Measurements from ENCODE around the gene AMPD2. TPM values are rescaled to one million over a fixed set of nuclear protein-coding genes. Genes with fewer than 3 reads are reported as not detected.
A peak's percentile ranks its signal among the peaks of the same experiment; 100 is the strongest.

AMPD2 gene
- total and polyA plus RNA-seq, 2 donors (not counting 3 experiments of a cell fraction or from before 2014, with no cell fraction given), result 69.4 TPM

- Histone ChIP-seq H3K4me2 (ENCODE audit: insufficient read depth, low read length) (no peak overlapping the region), H3K9ac (replicated peaks; ENCODE audit: extremely low read depth, insufficient read depth, low read length) (no peak overlapping the region), H3K9me1 (replicated peaks; ENCODE audit: control insufficient read depth, extremely low read depth, insufficient read depth, low read length) (no peaks in the 10 kb centered on the region), H3K9me3 (replicated peaks; ENCODE audit: control insufficient read depth, insufficient read depth, low read length) (no peaks in the 10 kb centered on the region), H4K20me1 (replicated peaks; ENCODE audit: control insufficient read depth, extremely low read depth, insufficient read depth, low read length) (no peaks in the 10 kb centered on the region), H3K27me3 (ENCODE audit: control insufficient read depth in 2 of 2, insufficient read depth in 2 of 2, low read length in 2 of 2) (no peaks in the 10 kb centered on the region), H3K4me3 (replicated peaks in 1 of 3; ENCODE audit: insufficient read depth in 1 of 3, low read depth in 1 of 3, low read length in 3 of 3) (no peak overlapping the region), H2AFZ (ENCODE audit: low read depth, low read length) (no peak overlapping the region), H3K79me2 (ENCODE audit: control insufficient read depth, insufficient read depth, low read length) (no peaks in the 10 kb centered on the region), H3K36me3 (ENCODE audit: control insufficient read depth in 2 of 2, extremely low read depth in 1 of 2, insufficient read depth in 2 of 2, low read length in 2 of 2) (no peaks in the 10 kb centered on the region), H3K4me1 (ENCODE audit: control insufficient read depth, extremely low read depth, insufficient read depth, low read length) (peaks cover 15% of the 10 kb centered on the region), H3K27ac (ENCODE audit: insufficient read depth, low read depth, low read length) (no peak overlapping the region)
- FAIRE-seq (no peak), DNase-seq (ENCODE audit: low read depth, low spot score) (no peak)
- dilution Hi-C loops (cut with MboI; ENCODE audit: extremely low pct_ligation_motif_present, low sequenced_read_pairs), result no loop called here
- CTCF ChIA-PET, result interaction anchor here (1.3 kb wide), 1 partner anchor 14 kb away, joined by 7 read pairs; no protein-coding TSS in a partner anchor
- no TSS peak for BruUV-seq (replicated peaks)
- TF ChIP-seq POLR2A (IDR thresholded peaks at IDR 0.05; ENCODE audit: low read depth, low read length) (no peak), MYC (IDR thresholded peaks at IDR 0.05; ENCODE audit: low read depth, low read length) (no peak), FOS (IDR thresholded peaks at IDR 0.05; ENCODE audit: borderline replicate concordance, insufficient read depth, low read length) (no peak), JUN (IDR thresholded peaks at IDR 0.05; ENCODE audit: borderline replicate concordance, insufficient read depth, insufficient read length, low read depth) (no peak)
- TF ChIP-seq, protein P1, sequence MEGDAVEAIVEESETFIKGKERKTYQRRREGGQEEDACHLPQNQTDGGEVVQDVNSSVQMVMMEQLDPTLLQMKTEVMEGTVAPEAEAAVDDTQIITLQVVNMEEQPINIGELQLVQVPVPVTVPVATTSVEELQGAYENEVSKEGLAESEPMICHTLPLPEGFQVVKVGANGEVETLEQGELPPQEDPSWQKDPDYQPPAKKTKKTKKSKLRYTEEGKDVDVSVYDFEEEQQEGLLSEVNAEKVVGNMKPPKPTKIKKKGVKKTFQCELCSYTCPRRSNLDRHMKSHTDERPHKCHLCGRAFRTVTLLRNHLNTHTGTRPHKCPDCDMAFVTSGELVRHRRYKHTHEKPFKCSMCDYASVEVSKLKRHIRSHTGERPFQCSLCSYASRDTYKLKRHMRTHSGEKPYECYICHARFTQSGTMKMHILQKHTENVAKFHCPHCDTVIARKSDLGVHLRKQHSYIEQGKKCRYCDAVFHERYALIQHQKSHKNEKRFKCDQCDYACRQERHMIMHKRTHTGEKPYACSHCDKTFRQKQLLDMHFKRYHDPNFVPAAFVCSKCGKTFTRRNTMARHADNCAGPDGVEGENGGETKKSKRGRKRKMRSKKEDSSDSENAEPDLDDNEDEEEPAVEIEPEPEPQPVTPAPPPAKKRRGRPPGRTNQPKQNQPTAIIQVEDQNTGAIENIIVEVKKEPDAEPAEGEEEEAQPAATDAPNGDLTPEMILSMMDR (IDR thresholded peaks at IDR 0.05; ENCODE audit: extremely low read depth in 1 of 2, insufficient read depth in 1 of 2, low read depth in 1 of 2, low read length in 2 of 2), result peak in 1 of 2 donors; percentile 20
- TF ChIP-seq, protein P2, sequence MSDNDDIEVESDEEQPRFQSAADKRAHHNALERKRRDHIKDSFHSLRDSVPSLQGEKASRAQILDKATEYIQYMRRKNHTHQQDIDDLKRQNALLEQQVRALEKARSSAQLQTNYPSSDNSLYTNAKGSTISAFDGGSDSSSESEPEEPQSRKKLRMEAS (IDR thresholded peaks at IDR 0.05; ENCODE audit: insufficient read depth, insufficient read length), result no peak
- intact Hi-C loops (cut with micrococcal nuclease), result no loop called here
- POLR2A ChIA-PET, result no interaction called here
These were observed 21.0 kb upstream of the AMPD2 start for GRCh38 chr1:109598655-109599054.

GRCh38 chr1:109603229-109603628, 16.4 kb upstream of the AMPD2 start:
- ChIA-PET POLR2A (no interaction called here), CTCF (no interaction called here)
- DNase-seq (ENCODE audit: low read depth, low spot score) (no peak), FAIRE-seq (no peak)
- no peaks in the 10 kb centered on the region for H4K20me1 ChIP-seq (replicated peaks; ENCODE audit: control insufficient read depth, extremely low read depth, insufficient read depth, low read length)
- no peaks in the 10 kb centered on the region for H3K79me2 ChIP-seq (ENCODE audit: control insufficient read depth, insufficient read depth, low read length)
- no peaks in the 10 kb centered on the region for H3K27me3 ChIP-seq (ENCODE audit: control insufficient read depth in 2 of 2, insufficient read depth in 2 of 2, low read length in 2 of 2)
- no peaks in the 10 kb centered on the region for H3K9me3 ChIP-seq (replicated peaks; ENCODE audit: control insufficient read depth, insufficient read depth, low read length)
- H3K4me3 ChIP-seq (replicated peaks in 1 of 3; ENCODE audit: insufficient read depth in 1 of 3, low read depth in 1 of 3, low read length in 3 of 3), result no peak overlapping the region
- dilution Hi-C loops (cut with MboI; ENCODE audit: extremely low pct_ligation_motif_present, low sequenced_read_pairs) (no loop called here), intact Hi-C loops (cut with micrococcal nuclease) (no loop called here)
- no TSS peak for BruUV-seq (replicated peaks)
- H2AFZ ChIP-seq (ENCODE audit: low read depth, low read length), result no peak overlapping the region
- TF ChIP-seq POLR2AphosphoS5 (IDR thresholded peaks at IDR 0.05; ENCODE audit: insufficient read depth, low read depth, low read length) (no peak), MYC (IDR thresholded peaks at IDR 0.05; ENCODE audit: low read depth, low read length) (no peak), GATA2 (IDR thresholded peaks at IDR 0.05; ENCODE audit: insufficient read depth, insufficient read length, low read depth, low read length) (no peak), EZH2 (IDR thresholded peaks at IDR 0.05; ENCODE audit: borderline replicate concordance, low read depth, low read length, severe bottlenecking) (no peak), FOS (IDR thresholded peaks at IDR 0.05; ENCODE audit: borderline replicate concordance, insufficient read depth, low read length) (no peak)
- H3K9me1 ChIP-seq (replicated peaks; ENCODE audit: control insufficient read depth, extremely low read depth, insufficient read depth, low read length), result no peaks in the 10 kb centered on the region
- no peak overlapping the region for H3K4me2 ChIP-seq (ENCODE audit: insufficient read depth, low read length)
- H3K9ac ChIP-seq (replicated peaks; ENCODE audit: extremely low read depth, insufficient read depth, low read length), result no peak overlapping the region
- peaks cover 0 to 2% of the 10 kb centered on the region in 2 experiments for H3K36me3 ChIP-seq (ENCODE audit: control insufficient read depth in 2 of 2, extremely low read depth in 1 of 2, insufficient read depth in 2 of 2, low read length in 2 of 2)
- no peak overlapping the region for H3K27ac ChIP-seq (ENCODE audit: insufficient read depth, low read depth, low read length)
- H3K4me1 ChIP-seq (ENCODE audit: control insufficient read depth, extremely low read depth, insufficient read depth, low read length), result no peaks in the 10 kb centered on the region
